Skeletal muscle cell (primary cell): Measurements from ENCODE around the gene MERTK.
A peak's percentile ranks its signal among the peaks of the same experiment; 100 is the strongest.
"Not testable (repeated sequence)": the region's sequence is repeated elsewhere in the genome, so short reads cannot be mapped to it uniquely, and the experiment has no call there.

Source experiments
- DNase-seq: peaks from one replicate; pipeline ENCODE4 v3.0.0-alpha.2; 2010; ENCODE audit warnings: low read depth
- H3K4me3 ChIP-seq: 2 replicates; pipeline ENCODE4 v1.5.1; 2011; ENCODE audit warnings: low read depth, mild to moderate bottlenecking, control low read depth, low read length, moderate library complexity

The MERTK gene

GRCh38 chr2:111908578-111908977 lies 10.2 kb downstream of the MERTK start:
- no peak overlapping the region for H3K4me3 ChIP-seq

GRCh38 chr2:111909079-111909478 lies 10.7 kb downstream of the MERTK start:
- DNase-seq: no peak
- no peak overlapping the region for H3K4me3 ChIP-seq

More at GRCh38 chr2:111908578-111908977, 10.2 kb downstream of the MERTK start:
- no peak for DNase-seq

- not testable (repeated sequence) for DNase-seq, H3K4me3 ChIP-seq
These were observed 11.6 kb downstream of the MERTK start for GRCh38 chr2:111909997-111910396.

GRCh38 chr2:111910609-111911277 lies 12.3 kb downstream of the MERTK start:
- no peak for DNase-seq
- no peak overlapping the region for H3K4me3 ChIP-seq

GRCh38 chr2:111911295-111911977 lies 13.0 kb downstream of the MERTK start:
- DNase-seq, H3K4me3 ChIP-seq: not testable (repeated sequence)

GRCh38 chr2:111912547-111912946 lies 14.1 kb downstream of the MERTK start:
- no peak for DNase-seq
- no peak overlapping the region for H3K4me3 ChIP-seq

- no peak for DNase-seq
These were observed 18.7 kb downstream of the MERTK start for GRCh38 chr2:111917106-111917505.

GRCh38 chr2:111918383-111918806 lies 20.0 kb downstream of the MERTK start:
- DNase-seq: peak; percentile 84
- no peak overlapping the region for H3K4me3 ChIP-seq

More at GRCh38 chr2:111917106-111917505, 18.7 kb downstream of the MERTK start:
- no peak overlapping the region for H3K4me3 ChIP-seq

- no peak for DNase-seq
- H3K4me3 ChIP-seq: no peak overlapping the region
These were observed 21.0 kb downstream of the MERTK start for GRCh38 chr2:111919365-111919764.

GRCh38 chr2:111919794-111920608 lies 21.6 kb downstream of the MERTK start:
- no peak overlapping the region for H3K4me3 ChIP-seq
- no peak for DNase-seq

- no peak overlapping the region for H3K4me3 ChIP-seq
- DNase-seq: peak; percentile 13
These were observed 24.9 kb downstream of the MERTK start for GRCh38 chr2:111923276-111923804.

GRCh38 chr2:111924617-111925107 lies 26.3 kb downstream of the MERTK start:
- H3K4me3 ChIP-seq: no peak overlapping the region
- no peak for DNase-seq

- H3K4me3 ChIP-seq: no peak overlapping the region
- no peak for DNase-seq
These were observed 29.3 kb downstream of the MERTK start for GRCh38 chr2:111927723-111928122.

- DNase-seq: no peak
- no peak overlapping the region for H3K4me3 ChIP-seq
These were observed 32.0 kb downstream of the MERTK start for GRCh38 chr2:111930409-111930808.

- DNase-seq: peak; percentile 20
- no peak overlapping the region for H3K4me3 ChIP-seq
These were observed 32.5 kb downstream of the MERTK start for GRCh38 chr2:111930875-111931274.

GRCh38 chr2:111932841-111933291 lies 34.5 kb downstream of the MERTK start:
- DNase-seq: no peak
- H3K4me3 ChIP-seq: no peak overlapping the region

- not testable (repeated sequence) for H3K4me3 ChIP-seq, DNase-seq
These were observed 35.5 kb downstream of the MERTK start for GRCh38 chr2:111933900-111934299.

- DNase-seq: no peak
- H3K4me3 ChIP-seq: no peak overlapping the region
These were observed 38.5 kb downstream of the MERTK start for GRCh38 chr2:111936881-111937280.

GRCh38 chr2:111938392-111938791 lies 40.0 kb downstream of the MERTK start:
- DNase-seq: no peak
- no peak overlapping the region for H3K4me3 ChIP-seq
